ENCODE measurements around the gene MALAT1. TPM values are rescaled to one million over a fixed set of nuclear protein-coding genes. Genes with fewer than 3 reads are reported as not detected.

MALAT1 gene
- total RNA-seq, 1 donor from 2014 or later = 6,276 TPM

DNA sequence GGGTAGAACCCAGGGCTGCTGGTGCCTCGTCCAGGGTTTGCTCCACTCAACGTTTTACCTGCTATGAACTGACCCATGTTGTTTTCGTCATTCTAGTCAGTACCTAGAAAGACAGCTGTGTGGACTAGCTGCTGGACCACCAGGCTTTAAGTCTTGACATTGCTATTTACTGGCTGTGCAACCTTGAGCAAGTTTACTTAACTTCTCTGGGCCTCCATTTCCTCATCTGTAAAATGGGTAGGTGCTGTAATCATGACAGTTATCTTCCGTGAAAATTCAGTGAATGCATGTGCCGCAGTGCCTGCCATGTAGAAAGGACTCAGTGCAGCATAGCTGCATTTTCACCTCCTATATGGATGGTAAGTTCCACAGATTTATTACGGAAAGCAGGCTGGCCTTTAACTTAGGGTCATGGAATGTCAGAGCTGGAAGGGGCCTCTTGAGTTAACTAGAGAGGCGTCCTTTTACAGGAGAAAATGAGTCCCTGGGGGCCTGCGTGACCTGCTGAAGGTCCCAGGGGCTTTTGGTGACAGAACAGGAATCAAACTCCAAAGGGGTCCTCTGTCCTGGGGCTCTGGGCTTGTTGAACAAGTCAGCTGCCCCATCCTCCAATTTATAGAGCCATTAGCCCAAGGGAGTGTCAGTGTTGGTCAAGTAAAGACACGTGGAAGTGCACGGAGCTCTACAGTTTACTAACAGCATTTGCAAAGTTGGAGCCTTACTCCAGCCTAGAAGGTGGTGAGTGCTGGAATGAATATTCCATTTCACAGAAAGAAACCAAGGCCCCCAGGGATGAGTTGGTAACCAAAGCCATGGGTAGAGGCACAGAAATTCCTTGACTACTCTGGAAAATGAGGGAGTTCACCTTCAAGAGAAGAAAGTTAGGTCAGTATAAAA lies 12.0 kb upstream of the MALAT1 start:
- DNase-seq (ENCODE audit: extremely low spot score, unreplicated experiment) = no peak
- no peaks in the 10 kb centered on the region for H3K9me3 Mint-ChIP-seq
- H3K36me3 Mint-ChIP-seq = no peaks in the 10 kb centered on the region
- no peaks in the 10 kb centered on the region for H3K27me3 Mint-ChIP-seq
- TF ChIP-seq, protein P1, sequence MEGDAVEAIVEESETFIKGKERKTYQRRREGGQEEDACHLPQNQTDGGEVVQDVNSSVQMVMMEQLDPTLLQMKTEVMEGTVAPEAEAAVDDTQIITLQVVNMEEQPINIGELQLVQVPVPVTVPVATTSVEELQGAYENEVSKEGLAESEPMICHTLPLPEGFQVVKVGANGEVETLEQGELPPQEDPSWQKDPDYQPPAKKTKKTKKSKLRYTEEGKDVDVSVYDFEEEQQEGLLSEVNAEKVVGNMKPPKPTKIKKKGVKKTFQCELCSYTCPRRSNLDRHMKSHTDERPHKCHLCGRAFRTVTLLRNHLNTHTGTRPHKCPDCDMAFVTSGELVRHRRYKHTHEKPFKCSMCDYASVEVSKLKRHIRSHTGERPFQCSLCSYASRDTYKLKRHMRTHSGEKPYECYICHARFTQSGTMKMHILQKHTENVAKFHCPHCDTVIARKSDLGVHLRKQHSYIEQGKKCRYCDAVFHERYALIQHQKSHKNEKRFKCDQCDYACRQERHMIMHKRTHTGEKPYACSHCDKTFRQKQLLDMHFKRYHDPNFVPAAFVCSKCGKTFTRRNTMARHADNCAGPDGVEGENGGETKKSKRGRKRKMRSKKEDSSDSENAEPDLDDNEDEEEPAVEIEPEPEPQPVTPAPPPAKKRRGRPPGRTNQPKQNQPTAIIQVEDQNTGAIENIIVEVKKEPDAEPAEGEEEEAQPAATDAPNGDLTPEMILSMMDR (conservative IDR thresholded peaks at IDR 0.05) = no peak
- peak overlapping the region; percentile 94 for H3K27ac Mint-ChIP-seq
- peaks cover 49% of the 10 kb centered on the region for H3K4me1 Mint-ChIP-seq (ENCODE audit: unreplicated experiment)
- peak overlapping the region; percentile 78 for H3K4me3 Mint-ChIP-seq

DNA sequence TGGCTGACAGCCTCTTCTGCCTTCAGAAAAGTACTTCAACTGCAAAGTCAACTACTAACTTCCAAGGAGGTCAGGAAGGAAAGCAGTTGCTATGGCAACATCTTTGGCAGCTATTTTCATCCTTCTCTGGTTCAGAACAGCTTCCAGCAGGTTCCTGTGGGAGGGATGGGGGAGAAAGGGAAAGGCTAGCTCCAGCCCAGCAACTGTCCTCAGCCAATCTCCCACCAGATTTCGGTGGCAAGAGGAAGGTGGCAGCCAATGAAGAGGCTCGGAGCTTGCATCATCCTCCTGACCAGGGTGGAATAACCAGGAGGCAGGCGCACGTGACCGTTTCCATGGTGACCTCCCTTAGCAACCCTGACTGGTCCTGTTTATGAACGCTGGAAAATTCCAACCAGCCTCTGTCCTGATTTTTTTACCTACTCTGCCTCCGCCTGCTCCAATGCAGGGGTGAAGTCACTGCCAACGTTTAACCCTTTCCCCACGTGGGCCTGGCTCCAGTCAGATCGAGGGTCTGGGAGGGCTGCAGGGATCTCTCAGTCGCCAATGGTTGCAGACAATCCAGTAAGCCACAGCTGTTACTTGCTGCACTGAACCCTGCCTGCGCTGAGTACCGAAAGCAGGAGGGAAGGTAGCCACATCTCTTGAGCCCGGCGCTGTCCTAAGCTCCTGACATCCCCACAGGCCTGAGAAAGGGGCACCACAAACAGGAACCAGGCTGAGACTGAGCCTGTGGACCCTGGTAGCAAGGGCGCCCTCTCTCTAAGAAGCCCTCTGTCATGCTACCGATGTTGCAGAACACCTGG lies 11.2 kb upstream of the MALAT1 start:
- no peaks in the 10 kb centered on the region for H3K9me3 Mint-ChIP-seq
- peaks cover 57% of the 10 kb centered on the region for H3K4me1 Mint-ChIP-seq (ENCODE audit: unreplicated experiment)
- peak overlapping the region; percentile 78 for H3K4me3 Mint-ChIP-seq
- DNase-seq (ENCODE audit: extremely low spot score, unreplicated experiment) = peak; percentile 95
- H3K27ac Mint-ChIP-seq = peak overlapping the region; percentile 94
- no peaks in the 10 kb centered on the region for H3K36me3 Mint-ChIP-seq
- TF ChIP-seq, protein P1 (conservative IDR thresholded peaks at IDR 0.05) = no peak
- H3K27me3 Mint-ChIP-seq = no peaks in the 10 kb centered on the region

DNA sequence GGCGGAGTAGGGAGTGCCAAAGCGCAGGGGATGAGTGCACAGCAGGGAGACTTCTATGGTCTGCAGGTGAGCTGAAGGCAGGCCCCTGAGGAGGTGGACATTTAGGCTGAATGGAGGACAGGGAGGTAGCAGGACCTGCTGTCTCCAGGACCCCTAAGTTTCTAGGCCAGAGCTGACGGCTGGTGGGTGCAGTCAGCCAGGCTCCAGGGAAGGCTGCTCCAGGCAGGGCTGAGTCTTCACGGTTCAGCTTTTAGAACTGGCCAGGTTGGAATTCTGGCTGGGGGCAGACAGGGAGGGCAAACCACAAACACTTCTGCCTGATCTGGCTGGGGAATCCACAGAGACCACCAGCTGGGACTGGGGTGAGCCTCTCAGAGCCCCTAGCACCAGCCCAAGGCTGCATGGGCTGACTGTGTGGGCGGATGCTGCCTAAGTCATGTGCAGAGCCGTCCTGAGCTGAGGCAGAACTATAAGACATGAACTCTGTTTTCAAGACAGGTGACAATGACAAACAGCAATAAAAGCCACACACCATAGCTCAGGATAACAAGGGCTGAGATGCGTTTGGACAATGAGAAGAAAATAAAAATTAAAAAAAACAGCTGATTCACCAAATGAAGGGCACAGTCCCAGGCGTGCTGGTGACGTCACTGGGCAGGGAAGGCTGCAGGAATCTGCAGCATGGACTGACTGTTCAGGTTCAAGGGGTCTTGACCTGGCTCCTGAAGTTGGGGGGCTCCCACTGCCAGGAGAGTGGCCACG lies 10.4 kb upstream of the MALAT1 start:
- Mint-ChIP-seq H3K27ac (peak overlapping the region; percentile 94), H3K27me3 (no peaks in the 10 kb centered on the region), H3K4me3 (peak overlapping the region; percentile 78), H3K9me3 (no peaks in the 10 kb centered on the region), H3K36me3 (no peaks in the 10 kb centered on the region), H3K4me1 (ENCODE audit: unreplicated experiment) (peaks cover 65% of the 10 kb centered on the region)
- no peak for DNase-seq (ENCODE audit: extremely low spot score, unreplicated experiment)
- TF ChIP-seq, protein P1 (conservative IDR thresholded peaks at IDR 0.05) = no peak

DNA sequence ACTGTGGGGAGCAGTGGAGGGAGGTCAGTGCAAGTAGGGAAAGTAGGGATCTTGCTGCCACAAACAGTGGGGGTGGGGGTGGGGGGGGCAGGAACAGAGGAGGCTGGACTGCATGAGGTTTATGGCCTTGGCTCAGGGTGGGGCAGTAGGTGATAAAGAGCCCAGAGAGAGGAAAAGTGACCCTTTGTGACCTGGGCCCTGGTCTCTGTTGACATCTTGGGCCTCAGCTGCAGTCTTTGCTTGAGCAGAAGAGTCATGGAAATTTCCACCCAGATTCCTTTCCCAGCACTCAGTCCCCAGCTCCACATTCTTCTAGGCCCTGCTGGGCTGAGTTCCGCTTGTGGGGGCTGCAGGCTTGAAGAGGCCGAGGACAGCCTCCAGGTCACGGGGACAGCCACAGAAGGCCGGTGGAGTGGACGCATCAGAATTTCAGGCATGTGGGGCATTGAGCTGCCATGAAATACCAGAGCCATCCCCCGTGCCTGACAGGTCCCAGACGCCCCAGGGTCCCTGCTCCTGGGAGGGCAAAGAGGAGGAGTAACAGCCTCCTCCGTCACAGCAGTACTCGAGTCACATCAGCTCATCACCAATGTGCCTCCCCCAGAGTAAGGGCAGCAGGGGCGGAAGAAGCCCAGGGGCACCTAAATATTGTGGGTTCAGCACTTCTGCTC lies 9.7 kb upstream of the MALAT1 start:
- no peaks in the 10 kb centered on the region for H3K36me3 Mint-ChIP-seq
- H3K27me3 Mint-ChIP-seq = no peaks in the 10 kb centered on the region
- H3K27ac Mint-ChIP-seq = peak overlapping the region; percentile 94
- peaks cover 66% of the 10 kb centered on the region for H3K4me1 Mint-ChIP-seq (ENCODE audit: unreplicated experiment)
- no peaks in the 10 kb centered on the region for H3K9me3 Mint-ChIP-seq
- TF ChIP-seq, protein P1 (conservative IDR thresholded peaks at IDR 0.05) = no peak
- DNase-seq (ENCODE audit: extremely low spot score, unreplicated experiment) = no peak
- peak overlapping the region; percentile 78 for H3K4me3 Mint-ChIP-seq

Data from type B pancreatic cell (in vitro differentiated cells).